Cardiac muscle cell (in vitro differentiated cells and primary cell): ENCODE results near the gene ZNF616. TPM values are rescaled to one million over a fixed set of nuclear protein-coding genes. Genes with fewer than 3 reads are reported as not detected.
A peak's percentile ranks its signal among the peaks of the same experiment; 100 is the strongest.

ENCODE experiments used
- DNase-seq, 2 donors: peaks; one replicate each; pipeline versions ENCODE4 v3.0.0 to v3.0.0-alpha.2; 2010 to 2017; ENCODE audit warnings: low read depth in 1 of 2, low spot score in 1 of 2
- H3K27ac ChIP-seq: fragments of 200-600 bp; sonication (generic); 2 replicates; pipeline ENCODE4 v1.5.1; 2016
- H3K27me3 ChIP-seq: fragments of 200-600 bp; sonication (generic); 2 replicates; pipeline ENCODE4 v1.6.0; 2016; ENCODE audit warnings: control low read depth
- H3K36me3 ChIP-seq: fragments of 200-600 bp; sonication (generic); 2 replicates; pipeline ENCODE4 v1.5.1; 2016; ENCODE audit warnings: control low read depth
- H3K4me1 ChIP-seq: fragments of 200-600 bp; sonication (generic); 2 replicates; pipeline ENCODE4 v1.8.1; 2017; ENCODE audit warnings: low read depth, mild to moderate bottlenecking, mixed run types
- H3K4me3 ChIP-seq: fragments of 200-600 bp; sonication (generic); 2 replicates; pipeline ENCODE4 v1.5.1; 2016; ENCODE audit warnings: mild to moderate bottlenecking
- H3K9me3 ChIP-seq: fragments of 200-600 bp; sonication (generic); 2 replicates; pipeline ENCODE4 v1.5.1; 2017; ENCODE audit warnings: low read depth, mild to moderate bottlenecking, control low read depth
- CTCF ChIP-seq: IDR thresholded peaks from 2 replicates; pipeline ENCODE4 v1.5.1; 2012; ENCODE audit warnings: low read depth, mild to moderate bottlenecking, low read length
- polyA plus RNA-seq: library from polyadenylated mRNA; unstranded; fragments of >200 nt; fragmentation: Nextera tagmentation; extraction: Ambion mirVana; gene quantifications from 2 replicates; pipeline ENCODE4 v1.2.1, GENCODE V29; 2016
- total RNA-seq: library from RNA; depleted of rRNA; stranded (reverse); fragments of >200 nt; gene quantifications from 2 replicates; pipeline ENCODE4 v1.2.3, GENCODE V29; 2016

Gene ZNF616
- 9.1 and 11.9 TPM in 2 replicates for total RNA-seq
- polyA plus RNA-seq = 7.7 and 15.3 TPM in 2 replicates

GRCh38 chr19:52139252-52140031 is at the start of gene ZNF616:
ZNF616 (minus strand) TSS chr19:52139938; CDS start chr19:52130512, 9,426 bp downstream.
- TF ChIP-seq CTCF = peak; percentile 77
- DNase-seq = peak; percentile 98
- Histone ChIP-seq H3K4me1 (peaks cover 5% of the 10 kb centered on the region), H3K9me3 (no peaks in the 10 kb centered on the region), H3K4me3 (peak within 1 kb of the TSS; percentile 79), H3K27me3 (no peaks in the 10 kb centered on the region), H3K36me3 (no peaks in the 10 kb centered on the region), H3K27ac (peak within 1 kb of the TSS; percentile 93)

- Histone ChIP-seq H3K27ac (peak overlapping the region; percentile 93), H3K4me3 (peak overlapping the region; percentile 23), H3K36me3 (no peaks in the 10 kb centered on the region), H3K27me3 (no peaks in the 10 kb centered on the region), H3K4me1 (peaks cover 23% of the 10 kb centered on the region), H3K9me3 (no peaks in the 10 kb centered on the region)
- DNase-seq = peak in 1 of 2 donors; percentile 61
- no peak for TF ChIP-seq CTCF
These were observed 49.3 kb upstream of the ZNF616 start for GRCh38 chr19:52188822-52189734.

GRCh38 chr19:52187407-52187806 is 47.7 kb upstream of the ZNF616 start:
- no peaks in the 10 kb centered on the region for H3K36me3 ChIP-seq
- H3K27me3 ChIP-seq = no peaks in the 10 kb centered on the region
- peaks cover 23% of the 10 kb centered on the region for H3K4me1 ChIP-seq
- no peaks in the 10 kb centered on the region for H3K9me3 ChIP-seq
- H3K4me3 ChIP-seq = no peak overlapping the region
- H3K27ac ChIP-seq = no peak overlapping the region
- no peak for TF ChIP-seq CTCF
- no peak for DNase-seq

GRCh38 chr19:52176574-52176973 is 36.8 kb upstream of the ZNF616 start:
- H3K9me3 ChIP-seq = no peaks in the 10 kb centered on the region
- no peaks in the 10 kb centered on the region for H3K4me1 ChIP-seq
- no peak for DNase-seq
- no peak for TF ChIP-seq CTCF
- H3K36me3 ChIP-seq = no peaks in the 10 kb centered on the region
- no peaks in the 10 kb centered on the region for H3K27me3 ChIP-seq
- H3K4me3 ChIP-seq = no peak overlapping the region
- no peak overlapping the region for H3K27ac ChIP-seq

GRCh38 chr19:52172347-52172746 is 32.6 kb upstream of the ZNF616 start:
- Histone ChIP-seq H3K36me3 (peaks cover 4% of the 10 kb centered on the region), H3K4me1 (no peaks in the 10 kb centered on the region), H3K27ac (no peak overlapping the region), H3K9me3 (no peaks in the 10 kb centered on the region), H3K27me3 (no peaks in the 10 kb centered on the region), H3K4me3 (no peak overlapping the region)
- no peak for TF ChIP-seq CTCF
- no peak for DNase-seq
